ENCODE results near the gene SMYD5. TPM values are rescaled to one million over a fixed set of nuclear protein-coding genes. Genes with fewer than 3 reads are reported as not detected.

Gene SMYD5
- total RNA-seq, 2 experiments from 2014 or later = 39.6 to 48.6 TPM

DNA sequence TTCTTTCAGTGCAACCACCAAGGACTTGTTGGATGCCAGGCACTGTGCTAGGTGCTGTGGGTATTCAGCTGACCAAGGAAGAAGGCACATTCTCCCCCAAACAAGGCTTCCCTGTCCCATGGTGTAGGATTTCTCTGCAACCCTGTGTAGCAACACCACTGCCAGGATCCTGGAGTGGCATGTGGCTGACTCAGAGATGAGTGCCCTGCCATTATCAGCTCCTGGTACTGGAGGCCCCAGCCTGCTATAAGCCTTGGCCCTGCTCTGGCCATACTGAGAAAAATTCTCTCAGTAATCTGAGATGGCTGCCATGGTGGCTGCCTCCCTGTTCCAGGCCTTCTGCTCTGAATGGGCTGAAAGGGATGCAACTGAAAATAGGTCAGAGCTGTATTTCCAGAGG is 4.3 kb downstream of the SMYD5 start:
- Mint-ChIP-seq H3K27me3 (no peaks in the 10 kb centered on the region), H3K36me3 (ENCODE audit: low read depth) (peaks cover 5% of the 10 kb centered on the region), H3K4me1 (ENCODE audit: low read depth) (peaks cover 25% of the 10 kb centered on the region), H3K27ac (peak overlapping the region; percentile 11), H3K9me3 (no peaks in the 10 kb centered on the region), H3K4me3 (no peak overlapping the region)
- CTCF ChIA-PET = interaction anchor here (1.7 to 3.1 kb wide), 2 partner anchors 41 to 72 kb away, joined by 5 to 14 read pairs; no protein-coding TSS in a partner anchor
- DNase-seq (no peak), ATAC-seq (no peak)
- POLR2A ChIA-PET = interaction anchor here (0.9 to 11.0 kb wide), 3 partner anchors 10 to 32 kb away, joined by 3 to 108 read pairs (median 12); partner anchors contain the start of genes CCT7 and PRADC1
- intact Hi-C loops (cut with micrococcal nuclease) = no loop called here
- TF ChIP-seq, protein P1, sequence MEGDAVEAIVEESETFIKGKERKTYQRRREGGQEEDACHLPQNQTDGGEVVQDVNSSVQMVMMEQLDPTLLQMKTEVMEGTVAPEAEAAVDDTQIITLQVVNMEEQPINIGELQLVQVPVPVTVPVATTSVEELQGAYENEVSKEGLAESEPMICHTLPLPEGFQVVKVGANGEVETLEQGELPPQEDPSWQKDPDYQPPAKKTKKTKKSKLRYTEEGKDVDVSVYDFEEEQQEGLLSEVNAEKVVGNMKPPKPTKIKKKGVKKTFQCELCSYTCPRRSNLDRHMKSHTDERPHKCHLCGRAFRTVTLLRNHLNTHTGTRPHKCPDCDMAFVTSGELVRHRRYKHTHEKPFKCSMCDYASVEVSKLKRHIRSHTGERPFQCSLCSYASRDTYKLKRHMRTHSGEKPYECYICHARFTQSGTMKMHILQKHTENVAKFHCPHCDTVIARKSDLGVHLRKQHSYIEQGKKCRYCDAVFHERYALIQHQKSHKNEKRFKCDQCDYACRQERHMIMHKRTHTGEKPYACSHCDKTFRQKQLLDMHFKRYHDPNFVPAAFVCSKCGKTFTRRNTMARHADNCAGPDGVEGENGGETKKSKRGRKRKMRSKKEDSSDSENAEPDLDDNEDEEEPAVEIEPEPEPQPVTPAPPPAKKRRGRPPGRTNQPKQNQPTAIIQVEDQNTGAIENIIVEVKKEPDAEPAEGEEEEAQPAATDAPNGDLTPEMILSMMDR (IDR thresholded peaks at IDR 0.05) = no peak

DNA sequence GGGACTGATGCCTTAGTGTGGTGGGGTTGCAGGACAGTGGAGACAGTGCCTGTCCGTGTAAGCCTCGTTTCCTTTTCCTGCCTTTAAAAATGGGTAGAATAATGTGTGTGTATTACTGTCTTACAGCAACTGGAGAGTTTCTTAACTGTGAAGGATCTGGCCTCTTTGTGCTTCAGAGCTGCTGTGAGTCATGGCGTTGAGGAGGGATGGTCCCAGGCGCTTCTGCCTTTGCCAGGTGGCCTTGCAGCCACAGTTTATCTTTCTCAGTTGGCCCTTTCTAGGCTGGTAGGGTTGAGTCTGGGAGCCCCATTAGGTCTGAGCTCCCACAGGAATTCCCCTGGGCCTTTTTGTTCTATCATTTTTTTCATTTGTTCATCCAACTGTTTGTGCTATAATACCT is 9.8 kb downstream of the SMYD5 start:
- ChIA-PET POLR2A (interaction anchor here (1.5 to 11.0 kb wide), 2 partner anchors 10 to 16 kb away, joined by 3 to 108 read pairs; partner anchors contain the start of genes CCT7 and PRADC1), CTCF (interaction anchor here (1.3 kb wide), 1 partner anchor 11 kb away, joined by 5 read pairs; the partner anchor contains the start of gene SMYD5)
- intact Hi-C loops (cut with micrococcal nuclease) = no loop called here

DNA sequence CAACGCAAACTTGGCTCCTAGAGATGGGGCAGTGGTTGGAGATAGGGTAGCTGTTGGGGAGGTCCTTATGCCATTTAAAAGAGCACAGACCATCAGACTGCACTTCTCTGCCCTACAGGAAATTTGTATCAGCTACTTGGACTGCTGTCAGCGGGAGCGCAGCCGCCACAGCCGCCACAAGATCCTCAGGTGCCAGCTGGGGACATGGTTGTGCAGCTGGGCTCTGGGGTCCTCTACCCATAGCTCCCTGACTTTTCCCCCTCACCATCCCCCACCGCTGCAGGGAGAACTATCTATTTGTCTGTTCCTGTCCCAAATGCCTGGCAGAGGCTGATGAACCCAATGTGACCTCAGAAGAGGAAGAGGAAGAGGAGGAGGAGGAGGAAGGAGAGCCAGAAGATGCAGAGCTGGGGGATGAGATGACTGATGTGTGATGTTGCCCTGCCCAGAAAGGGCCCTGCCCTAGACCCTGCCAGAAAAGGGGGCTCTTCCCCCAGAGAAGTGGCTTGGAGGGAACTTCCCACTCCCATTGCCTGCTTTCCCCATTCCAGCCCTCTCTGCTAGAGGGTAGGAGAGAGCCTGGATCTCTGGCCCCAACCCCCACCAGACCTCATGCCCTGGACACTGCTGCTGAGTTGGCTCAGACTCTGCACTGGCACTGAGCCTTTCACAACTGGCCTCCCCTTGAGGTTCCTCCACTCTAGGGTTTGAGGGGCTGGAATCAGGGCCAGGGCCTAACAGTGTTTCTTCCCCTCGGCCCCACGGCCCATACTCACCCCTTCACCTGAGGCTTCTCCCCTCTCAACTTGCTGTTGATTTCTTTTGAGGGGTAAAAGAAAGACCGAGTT is 11.7 kb downstream of the SMYD5 start:
- TF ChIP-seq, protein P1 (IDR thresholded peaks at IDR 0.05) = no peak
- POLR2A ChIA-PET = interaction anchor here (1.1 to 11.0 kb wide), 3 partner anchors 8 to 17 kb away, joined by 3 to 108 read pairs (median 6); partner anchors contain the start of genes CCT7 and PRADC1
- H3K27me3 Mint-ChIP-seq = no peaks in the 10 kb centered on the region
- peaks cover 4% of the 10 kb centered on the region for H3K4me1 Mint-ChIP-seq (ENCODE audit: low read depth)
- ATAC-seq = no peak
- no peaks in the 10 kb centered on the region for H3K9me3 Mint-ChIP-seq
- peaks cover 8% of the 10 kb centered on the region for H3K36me3 Mint-ChIP-seq (ENCODE audit: low read depth)
- no peak overlapping the region for H3K4me3 Mint-ChIP-seq
- no peak overlapping the region for H3K27ac Mint-ChIP-seq
- intact Hi-C loops (cut with micrococcal nuclease) = no loop called here
- DNase-seq = no peak
- CTCF ChIA-PET = interaction anchor here (1.4 kb wide), 1 partner anchor 13 kb away, joined by 8 read pairs; no protein-coding TSS in a partner anchor

More for the DNA sequence above, 9.8 kb downstream of the SMYD5 start:
- peak overlapping the region; percentile 52 for H3K27ac Mint-ChIP-seq
- no peak overlapping the region for H3K4me3 Mint-ChIP-seq
- no peaks in the 10 kb centered on the region for H3K27me3 Mint-ChIP-seq
- peaks cover 7% of the 10 kb centered on the region for H3K4me1 Mint-ChIP-seq (ENCODE audit: low read depth)
- ATAC-seq = no peak
- DNase-seq = no peak
- TF ChIP-seq, protein P1 (IDR thresholded peaks at IDR 0.05) = no peak
- H3K36me3 Mint-ChIP-seq (ENCODE audit: low read depth) = peaks cover 7% of the 10 kb centered on the region
- no peaks in the 10 kb centered on the region for H3K9me3 Mint-ChIP-seq

DNA sequence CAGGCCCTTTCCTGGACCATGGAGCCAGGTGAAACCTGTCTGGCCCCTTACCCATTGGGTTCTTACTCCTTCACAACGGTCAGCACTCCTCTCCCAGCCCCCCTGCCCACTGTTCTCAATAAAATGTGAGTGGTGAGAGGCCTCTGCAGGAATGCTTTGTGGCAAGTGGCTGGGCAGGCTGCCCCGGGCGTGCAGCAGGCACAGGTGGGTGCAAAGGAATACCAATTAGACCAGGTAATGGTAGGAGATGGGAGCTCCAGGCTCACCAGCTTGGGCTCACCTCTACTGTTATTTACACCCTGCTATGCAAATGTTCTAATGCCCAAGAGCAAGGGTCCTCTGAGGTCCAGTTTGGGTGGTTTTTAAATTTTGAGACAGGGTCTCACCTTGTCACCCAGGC is 13.0 kb downstream of the SMYD5 start:
- POLR2A ChIA-PET = interaction anchor here (0.9 to 11.0 kb wide), 5 partner anchors 7 to 21 kb away, joined by 3 to 108 read pairs (median 11); partner anchors contain the start of genes CCT7 and PRADC1
- CTCF ChIA-PET = interaction anchor here (1.4 to 2.1 kb wide), 2 partner anchors 15 to 69 kb away, joined by 3 to 11 read pairs; no protein-coding TSS in a partner anchor
- no peak for DNase-seq

More for the DNA sequence above, 13.0 kb downstream of the SMYD5 start:
- no peak for ATAC-seq
- Mint-ChIP-seq H3K27ac (no peak overlapping the region), H3K4me3 (no peak overlapping the region), H3K4me1 (ENCODE audit: low read depth) (peaks cover 7% of the 10 kb centered on the region), H3K27me3 (no peaks in the 10 kb centered on the region), H3K36me3 (ENCODE audit: low read depth) (peaks cover 8% of the 10 kb centered on the region), H3K9me3 (no peaks in the 10 kb centered on the region)
- intact Hi-C loops (cut with micrococcal nuclease) = no loop called here
- TF ChIP-seq, protein P1 (IDR thresholded peaks at IDR 0.05) = no peak
